Activated CD8-positive, alpha-beta memory T cell treated with anti-CD3 and anti-CD28 coated beads for 4 hours (primary cell): ENCODE measurements around the gene TIE1.
"Not testable (repeated sequence)": the region's sequence is repeated elsewhere in the genome, so short reads cannot be mapped to it uniquely, and the experiment has no call there.

ENCODE experiments used
- DNase-seq, 2 donors: peaks; one replicate each; pipeline ENCODE4 v3.0.0-alpha.2; 2020; ENCODE audit warnings: low read depth in 2 of 2

The TIE1 gene

GRCh38 chr1:43363283-43363934, 62.6 kb downstream of the TIE1 start:
- DNase-seq = no peak

GRCh38 chr1:43363935-43364525, 63.2 kb downstream of the TIE1 start:
- no peak for DNase-seq

- DNase-seq = no peak
Measured at GRCh38 chr1:43365678-43366077, 64.9 kb downstream of the TIE1 start.

GRCh38 chr1:43366179-43366578, 65.4 kb downstream of the TIE1 start:
- no peak for DNase-seq

GRCh38 chr1:43366601-43367025, 65.8 kb downstream of the TIE1 start:
- DNase-seq = no peak

- no peak for DNase-seq
Measured at GRCh38 chr1:43367026-43367903, 66.5 kb downstream of the TIE1 start.

GRCh38 chr1:43367904-43368645, 67.3 kb downstream of the TIE1 start, which contains the start of gene ELOVL1:
TSS of gene ELOVL1 (minus strand) at chr1:43368011. CDS start at chr1:43365609, 2,402 bp downstream.
- DNase-seq = peak; percentile 66 to 75

GRCh38 chr1:43368646-43369020, 67.9 kb downstream of the TIE1 start:
- no peak for DNase-seq

GRCh38 chr1:43369779-43370178, 69.0 kb downstream of the TIE1 start:
- not testable (repeated sequence) for DNase-seq

GRCh38 chr1:43370564-43370963, 69.8 kb downstream of the TIE1 start:
- no peak for DNase-seq

- no peak for DNase-seq
Measured at GRCh38 chr1:43372172-43372571, 71.4 kb downstream of the TIE1 start.
